C4-2B (cell line): ENCODE measurements around the gene KRTAP21-2.
A peak's percentile ranks its signal among the peaks of the same experiment; 100 is the strongest.

Experiments
- H3K27ac ChIP-seq: fragments of 450-650 bp; 2 replicates; pipeline ENCODE4 v1.5.1; 2017
- ZFX ChIP-seq: fragments of 450-650 bp; IDR thresholded peaks from 2 replicates; pipeline ENCODE4 v1.6.1; 2017
- TF ChIP-seq, protein P1 (sequence below): fragments of 450-650 bp; conservative IDR thresholded peaks from 2 replicates; pipeline ENCODE4 v1.5.1; 2017; ENCODE audit warnings: mild to moderate bottlenecking

Gene KRTAP21-2

DNA sequence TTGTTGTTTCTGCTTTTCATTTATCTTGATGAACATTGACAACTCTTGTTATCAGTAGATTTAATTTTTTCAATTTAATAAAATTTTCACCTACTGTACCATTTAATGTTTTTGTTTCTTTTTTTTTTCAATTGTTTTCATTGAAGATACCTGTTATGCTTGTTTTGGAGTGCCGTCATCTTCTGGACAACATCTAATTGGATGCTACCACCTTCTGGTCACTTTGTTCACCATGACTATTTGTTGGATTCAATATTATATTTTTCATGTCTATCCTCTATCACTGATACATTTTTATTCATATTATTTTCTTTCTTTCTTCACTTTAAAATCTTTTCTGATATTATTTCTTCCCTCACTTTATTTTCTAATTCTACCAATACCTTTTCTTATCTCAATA is 14.0 kb downstream of the KRTAP21-2 start:
- no peak overlapping the region for H3K27ac ChIP-seq
- no peak for TF ChIP-seq ZFX
- TF ChIP-seq, protein P1, sequence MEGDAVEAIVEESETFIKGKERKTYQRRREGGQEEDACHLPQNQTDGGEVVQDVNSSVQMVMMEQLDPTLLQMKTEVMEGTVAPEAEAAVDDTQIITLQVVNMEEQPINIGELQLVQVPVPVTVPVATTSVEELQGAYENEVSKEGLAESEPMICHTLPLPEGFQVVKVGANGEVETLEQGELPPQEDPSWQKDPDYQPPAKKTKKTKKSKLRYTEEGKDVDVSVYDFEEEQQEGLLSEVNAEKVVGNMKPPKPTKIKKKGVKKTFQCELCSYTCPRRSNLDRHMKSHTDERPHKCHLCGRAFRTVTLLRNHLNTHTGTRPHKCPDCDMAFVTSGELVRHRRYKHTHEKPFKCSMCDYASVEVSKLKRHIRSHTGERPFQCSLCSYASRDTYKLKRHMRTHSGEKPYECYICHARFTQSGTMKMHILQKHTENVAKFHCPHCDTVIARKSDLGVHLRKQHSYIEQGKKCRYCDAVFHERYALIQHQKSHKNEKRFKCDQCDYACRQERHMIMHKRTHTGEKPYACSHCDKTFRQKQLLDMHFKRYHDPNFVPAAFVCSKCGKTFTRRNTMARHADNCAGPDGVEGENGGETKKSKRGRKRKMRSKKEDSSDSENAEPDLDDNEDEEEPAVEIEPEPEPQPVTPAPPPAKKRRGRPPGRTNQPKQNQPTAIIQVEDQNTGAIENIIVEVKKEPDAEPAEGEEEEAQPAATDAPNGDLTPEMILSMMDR: peak; percentile 60

DNA sequence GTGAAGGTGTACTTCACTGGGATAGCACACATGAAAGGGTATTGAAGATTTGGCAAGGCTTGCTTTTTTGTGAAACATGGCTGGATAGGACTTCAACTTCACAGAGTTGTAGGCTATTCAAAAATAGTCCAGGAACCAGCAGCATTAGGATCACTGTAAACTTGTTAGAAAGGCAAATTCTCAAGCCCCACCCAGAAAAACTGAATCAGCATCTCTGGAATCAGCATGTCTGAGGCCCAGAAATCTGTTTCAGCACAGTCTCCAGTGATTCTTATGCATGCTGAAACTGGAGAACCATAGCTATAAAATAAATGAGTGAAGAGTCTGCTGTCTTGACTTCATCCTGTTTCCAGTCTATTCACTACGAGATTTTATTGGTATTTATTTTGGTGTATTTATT is 20.3 kb downstream of the KRTAP21-2 start:
- TF ChIP-seq, protein P1: no peak
- TF ChIP-seq ZFX: no peak
- H3K27ac ChIP-seq: no peak overlapping the region

DNA sequence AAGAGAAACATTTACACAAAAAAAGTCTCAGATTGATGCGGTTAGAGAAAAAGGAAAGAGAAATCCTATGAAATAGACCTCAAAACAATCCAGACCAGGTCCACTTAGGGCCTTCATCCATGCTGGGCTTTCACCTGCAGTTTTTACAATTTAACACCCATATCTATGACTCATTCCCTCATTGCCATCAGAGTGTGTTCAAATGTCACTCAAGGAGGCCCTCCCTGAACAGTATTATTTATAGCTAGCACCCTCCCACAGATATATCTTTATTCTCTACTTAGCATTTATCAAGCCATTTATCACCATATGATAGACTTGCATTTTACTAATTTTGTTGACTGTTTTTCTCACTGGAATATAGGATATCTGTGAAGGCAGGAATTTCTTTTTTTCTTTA is 27.7 kb downstream of the KRTAP21-2 start:
- TF ChIP-seq ZFX: no peak
- TF ChIP-seq, protein P1: no peak
- no peak overlapping the region for H3K27ac ChIP-seq

DNA sequence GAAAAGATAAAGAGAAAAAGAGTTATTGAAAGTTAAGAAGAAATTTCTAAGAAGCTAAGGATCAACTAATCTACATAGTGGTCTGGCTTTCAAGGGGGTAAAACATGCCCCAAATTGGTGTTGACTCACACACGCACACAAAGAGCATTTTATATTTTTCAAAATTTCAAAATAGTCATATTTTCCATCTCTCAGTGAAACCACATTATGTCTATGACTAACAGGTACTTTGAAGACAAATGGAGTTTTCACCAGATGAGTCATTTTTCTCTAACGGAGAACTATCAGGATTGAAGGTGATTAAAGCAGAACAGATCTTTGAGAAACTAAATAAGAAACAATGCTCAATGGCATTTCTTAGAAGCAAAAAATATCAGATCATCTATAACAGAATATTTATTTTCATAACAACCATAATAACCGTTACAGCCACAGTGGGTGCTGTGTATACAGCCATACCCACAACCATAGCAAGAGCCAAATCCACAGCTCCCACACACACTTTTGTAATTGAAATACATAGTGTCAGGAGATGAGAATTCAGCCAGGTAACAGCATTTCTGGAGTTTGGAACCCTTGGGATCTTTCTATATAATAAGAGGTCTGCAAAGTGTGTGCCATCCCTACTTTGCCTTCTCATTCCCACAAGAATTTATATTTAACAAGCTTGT is 28.7 kb downstream of the KRTAP21-2 start, which contains the start of gene KRTAP21-3:
Gene KRTAP21-3, minus strand, starts transcription at position 539 of the 671 bp plus-strand sequence. Its CDS starts 18 bp downstream, at position 521.
- H3K27ac ChIP-seq: no peak within 1 kb of the TSS
- no peak for TF ChIP-seq ZFX
- TF ChIP-seq, protein P1: no peak

DNA sequence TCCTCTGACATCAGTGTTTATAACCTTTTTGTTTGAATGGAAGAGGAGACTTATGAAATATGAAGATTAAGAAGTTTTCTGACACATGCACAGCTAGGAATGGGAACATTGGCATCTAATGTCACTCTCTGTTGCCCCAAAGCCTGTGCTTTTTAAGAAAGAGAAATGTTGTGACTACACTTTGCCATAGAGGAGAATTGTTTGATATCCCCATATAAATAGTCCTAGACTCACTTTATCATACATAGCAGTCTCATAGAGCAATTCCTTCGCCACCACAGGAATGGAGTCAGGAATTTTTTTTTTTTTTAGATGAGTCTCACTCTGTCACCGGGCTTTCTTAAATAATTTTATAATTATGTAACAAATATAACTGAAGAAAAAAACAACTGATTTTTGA is 30.0 kb downstream of the KRTAP21-2 start:
- no peak overlapping the region for H3K27ac ChIP-seq

DNA sequence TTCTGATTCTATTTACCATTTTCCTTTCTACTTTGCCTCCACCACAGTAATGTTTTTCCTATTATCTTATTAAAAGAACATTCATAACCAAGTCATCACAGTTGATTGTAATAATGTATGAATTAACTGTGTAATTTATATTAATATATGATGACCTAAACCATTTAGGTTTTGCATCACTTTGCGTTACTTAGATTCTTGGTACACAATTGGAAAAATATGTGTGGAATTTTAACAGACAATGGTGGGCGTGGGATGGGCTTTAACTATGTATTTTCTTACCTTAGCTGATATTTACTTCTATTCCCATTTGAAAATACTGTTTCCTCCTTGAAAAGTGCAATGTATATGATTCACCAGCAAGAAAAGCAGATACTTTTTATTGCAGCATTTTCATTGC is 32.1 kb downstream of the KRTAP21-2 start:
- no peak for TF ChIP-seq ZFX
- TF ChIP-seq, protein P1: no peak
- H3K27ac ChIP-seq: no peak overlapping the region

More for the DNA sequence above, 30.0 kb downstream of the KRTAP21-2 start:
- TF ChIP-seq, protein P1: no peak
- TF ChIP-seq ZFX: no peak

DNA sequence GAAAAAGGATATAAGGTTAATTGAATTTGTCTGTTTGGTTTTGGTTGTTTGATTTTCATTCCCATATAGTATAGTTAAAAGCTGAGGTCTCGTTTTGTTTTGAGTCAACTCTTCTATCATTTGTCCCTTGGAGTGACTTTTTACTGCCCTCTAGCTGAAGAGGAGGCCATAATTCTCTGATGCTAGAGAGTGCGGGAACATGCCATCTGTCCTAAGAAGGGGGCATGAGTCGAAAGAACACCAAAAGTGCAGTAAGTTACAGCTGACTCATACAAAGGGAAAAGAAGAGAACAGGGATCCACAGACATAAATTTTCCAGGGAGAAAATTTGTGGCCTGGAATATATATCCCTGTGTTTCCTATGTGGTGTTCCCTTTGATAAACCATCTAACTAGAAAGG is 32.6 kb downstream of the KRTAP21-2 start:
- no peak for TF ChIP-seq ZFX
- TF ChIP-seq, protein P1: no peak
- H3K27ac ChIP-seq: no peak overlapping the region
